Measurements from ENCODE around the gene CACNA1C.

The CACNA1C gene

DNA sequence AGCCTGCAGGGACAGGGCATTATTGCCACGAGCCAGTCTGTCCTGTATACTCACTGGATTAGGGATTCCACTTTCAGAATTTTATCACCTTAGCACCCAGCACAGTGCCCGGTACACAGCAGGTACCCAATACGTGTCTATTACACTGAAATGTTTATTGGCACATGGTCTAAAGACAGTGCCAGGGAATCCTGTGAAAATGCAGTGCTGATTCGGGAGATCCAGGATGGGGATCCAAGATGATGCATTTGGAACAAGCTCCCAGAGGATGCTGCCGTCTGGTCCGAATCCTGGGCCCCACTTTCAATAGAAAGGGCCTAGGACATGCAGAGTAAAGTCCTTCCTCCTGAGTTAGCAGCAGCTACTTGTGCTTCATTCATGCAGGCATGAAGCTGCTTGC is 230.7 kb downstream of the CACNA1C start:
- DNase-seq (ENCODE audit: low spot score): no peak

DNA sequence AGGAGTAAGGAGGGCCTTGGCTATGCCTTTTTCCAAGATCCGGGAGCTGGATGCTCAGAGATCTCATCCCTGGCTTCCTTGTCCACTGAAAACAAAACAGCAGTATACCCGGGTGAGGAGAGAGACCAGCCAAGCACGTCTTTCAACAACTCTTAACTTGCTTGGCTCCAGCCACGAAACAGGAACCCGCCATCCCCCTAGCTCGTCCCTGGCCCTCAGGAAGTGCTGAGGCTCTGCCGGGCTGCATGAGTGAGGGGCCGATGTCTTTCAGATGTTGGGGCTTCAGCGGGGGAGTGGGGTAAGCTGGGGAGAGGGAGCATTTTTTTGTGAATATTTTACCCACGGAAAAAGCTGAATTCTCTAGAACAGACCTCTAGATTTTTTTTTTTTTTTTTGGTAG is 231.1 kb downstream of the CACNA1C start:
- DNase-seq (ENCODE audit: low spot score): no peak

DNA sequence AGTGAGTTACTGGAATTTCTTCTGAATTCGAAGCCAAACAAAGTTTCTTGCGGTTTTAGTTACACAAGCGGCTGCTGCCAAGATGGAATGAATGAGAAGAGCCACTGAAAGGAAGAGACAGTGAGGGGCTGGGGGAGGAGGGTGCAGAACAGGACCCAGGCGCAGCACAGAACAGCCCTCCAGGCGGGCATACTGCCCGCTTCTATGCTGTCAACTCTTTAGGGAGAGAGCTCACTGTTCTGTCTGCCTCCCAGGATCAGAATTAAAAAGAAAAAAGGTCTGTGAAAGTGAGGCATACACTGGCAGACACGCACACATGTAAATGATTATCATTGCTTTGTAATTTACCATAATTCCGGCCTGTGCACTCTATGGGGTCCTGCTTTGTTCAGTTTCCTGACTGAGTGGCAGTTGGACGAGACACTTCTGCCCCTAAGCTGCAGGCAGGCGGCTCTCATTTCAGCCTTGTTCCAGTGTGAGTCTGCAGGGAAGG is 231.6 kb downstream of the CACNA1C start:
- no peak for DNase-seq (ENCODE audit: low spot score)

DNA sequence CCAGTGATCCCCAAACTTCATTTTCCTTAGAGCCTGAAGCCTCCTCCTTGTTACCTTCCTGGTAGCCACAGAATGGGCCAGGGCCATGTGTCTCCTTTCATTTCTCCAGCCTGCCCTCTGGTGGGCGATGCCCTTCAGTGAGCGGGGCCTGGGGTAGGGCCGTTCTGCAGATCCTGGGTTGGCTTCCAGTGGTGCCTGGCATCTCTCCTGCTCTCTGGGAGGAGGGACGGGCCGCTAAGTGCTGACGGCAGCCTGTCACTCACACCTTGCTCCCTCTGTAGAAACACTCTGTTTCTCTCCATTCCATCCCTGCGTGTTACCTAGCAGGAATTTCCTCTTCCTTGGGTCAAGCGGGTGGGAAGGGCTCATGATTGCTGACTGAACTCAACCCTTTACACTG is 232.1 kb downstream of the CACNA1C start:
- DNase-seq (ENCODE audit: low spot score): no peak

DNA sequence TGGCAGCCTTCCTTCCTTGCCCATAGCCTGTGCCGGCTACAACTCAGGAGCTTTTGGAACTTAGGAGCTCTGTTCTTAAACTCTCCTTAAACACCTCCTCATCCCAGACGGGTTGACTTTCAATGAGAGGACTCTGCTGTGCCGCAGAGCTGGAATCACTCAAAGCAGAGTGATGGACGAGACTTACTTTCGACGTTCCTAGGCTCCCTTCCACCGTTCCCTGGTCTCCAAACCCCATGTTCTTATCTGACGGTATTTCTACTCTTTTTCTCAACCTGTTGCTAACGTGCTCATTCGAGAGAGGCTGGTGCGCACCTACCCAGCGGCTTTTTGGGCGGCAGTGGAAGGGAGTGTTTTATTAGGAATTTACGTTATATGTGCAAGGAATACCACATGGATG is 232.7 kb downstream of the CACNA1C start:
- no peak for DNase-seq (ENCODE audit: low spot score)

DNA sequence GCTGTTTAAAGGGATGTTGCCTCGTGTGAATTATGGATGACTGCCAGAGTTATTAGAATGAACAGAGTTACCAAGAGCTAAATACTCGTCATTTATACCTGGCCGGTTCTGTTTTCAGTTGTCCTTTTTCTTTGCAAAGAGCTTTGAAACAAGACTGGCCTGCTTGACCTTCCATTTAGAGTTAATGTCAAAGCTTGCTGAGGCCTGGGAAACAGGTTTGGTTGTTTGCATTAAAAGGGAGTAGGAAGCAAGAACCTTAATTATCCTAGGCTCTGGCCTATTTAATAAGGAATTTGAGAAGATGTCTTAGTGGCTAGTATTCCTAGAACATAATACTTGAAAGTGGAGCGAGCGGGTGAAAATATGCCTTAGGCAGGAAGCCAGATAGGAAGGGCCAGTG is 233.3 kb downstream of the CACNA1C start:
- no peak for DNase-seq (ENCODE audit: low spot score)

DNA sequence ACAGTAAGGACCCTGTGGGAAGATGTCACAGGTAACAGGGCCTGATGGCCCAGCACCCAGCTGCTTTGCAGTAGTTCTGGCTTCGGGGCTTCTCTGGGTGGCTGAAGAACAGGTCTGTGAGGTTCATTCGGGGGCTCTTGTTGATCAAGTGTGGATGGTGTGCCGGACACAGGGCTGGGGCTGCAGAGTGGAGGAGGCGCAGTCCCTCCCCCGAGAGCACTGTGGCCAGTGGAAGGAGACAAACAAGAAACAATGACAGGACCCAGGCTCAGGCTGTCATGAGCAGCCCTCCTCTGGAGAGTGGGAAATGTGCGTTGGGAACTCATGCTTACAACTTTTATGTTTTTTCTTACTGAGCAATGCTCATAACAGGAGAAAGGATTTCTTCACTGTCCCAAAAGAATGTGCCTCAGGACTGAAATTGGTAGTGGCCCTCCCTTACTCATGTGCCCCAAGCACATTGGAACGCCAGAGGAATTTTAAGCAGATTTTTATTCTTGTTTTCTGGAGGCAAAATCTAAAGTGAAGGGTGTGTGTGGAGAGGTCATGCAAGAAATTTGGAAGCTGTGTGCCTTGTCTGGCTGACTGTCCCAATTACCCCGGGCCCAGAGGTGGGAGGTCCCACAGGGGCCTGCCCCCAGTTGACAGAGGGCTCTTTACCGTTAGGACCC is 233.8 kb downstream of the CACNA1C start:
- no peak for DNase-seq (ENCODE audit: low spot score)

DNA sequence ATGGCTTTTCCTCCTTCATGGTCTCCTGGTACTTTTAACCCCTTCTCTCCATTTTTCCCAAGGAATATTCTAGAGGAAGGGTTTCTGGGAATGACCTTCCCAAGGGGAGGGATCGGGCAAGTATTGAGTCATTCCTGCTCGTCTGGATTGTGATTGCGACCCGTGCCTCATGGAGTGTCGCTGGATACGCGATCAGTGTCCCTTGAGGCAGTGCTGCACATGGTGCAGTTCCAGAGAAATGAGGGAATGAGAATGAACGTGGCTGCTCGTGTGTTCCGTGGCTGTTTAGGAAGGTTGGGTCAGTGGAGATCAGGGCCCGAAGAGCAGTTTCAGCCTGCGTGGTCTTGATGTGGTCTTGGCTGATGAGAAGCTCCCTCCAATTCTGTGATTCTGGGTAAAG is 234.4 kb downstream of the CACNA1C start:
- DNase-seq (ENCODE audit: low spot score): no peak

DNA sequence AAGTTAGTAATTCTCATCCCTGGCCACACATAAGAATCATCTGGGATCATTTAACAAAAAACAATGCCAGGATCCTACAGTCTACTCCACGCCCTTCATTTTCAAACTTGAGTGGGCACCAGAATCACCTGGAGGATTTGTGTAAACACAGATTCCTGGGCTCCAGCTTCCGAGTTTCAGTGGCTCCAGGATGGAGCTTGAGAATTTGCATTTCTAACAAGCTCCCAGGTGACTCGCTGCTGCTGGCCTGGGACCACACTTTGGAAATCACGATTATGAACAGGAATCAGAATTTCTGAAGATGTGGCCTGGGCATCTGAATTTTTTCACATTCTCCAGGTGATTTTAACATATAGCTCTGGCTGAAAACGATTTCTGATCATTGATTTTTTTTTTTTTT is 234.8 kb downstream of the CACNA1C start:
- DNase-seq (ENCODE audit: low spot score): no peak

DNA sequence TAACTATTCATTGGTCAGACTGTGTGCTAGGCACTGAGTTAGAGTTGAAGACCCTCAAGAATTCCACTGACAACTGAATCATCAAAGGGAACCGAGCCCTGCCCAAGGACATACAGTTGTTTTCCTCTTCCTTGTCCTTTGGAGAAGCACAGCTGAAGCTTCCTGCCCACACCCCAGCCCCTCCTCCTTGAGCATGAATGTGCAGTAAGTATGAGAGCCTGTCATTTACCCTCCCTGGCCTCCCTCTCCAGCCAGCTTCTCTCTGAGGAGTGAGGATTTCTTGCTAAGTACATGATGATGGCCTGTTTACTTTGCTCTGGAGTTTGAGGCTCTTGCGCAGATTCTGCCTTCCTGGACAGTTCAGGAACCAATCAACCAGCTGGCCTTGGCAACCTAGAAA is 235.2 kb downstream of the CACNA1C start:
- no peak for DNase-seq (ENCODE audit: low spot score)

DNA sequence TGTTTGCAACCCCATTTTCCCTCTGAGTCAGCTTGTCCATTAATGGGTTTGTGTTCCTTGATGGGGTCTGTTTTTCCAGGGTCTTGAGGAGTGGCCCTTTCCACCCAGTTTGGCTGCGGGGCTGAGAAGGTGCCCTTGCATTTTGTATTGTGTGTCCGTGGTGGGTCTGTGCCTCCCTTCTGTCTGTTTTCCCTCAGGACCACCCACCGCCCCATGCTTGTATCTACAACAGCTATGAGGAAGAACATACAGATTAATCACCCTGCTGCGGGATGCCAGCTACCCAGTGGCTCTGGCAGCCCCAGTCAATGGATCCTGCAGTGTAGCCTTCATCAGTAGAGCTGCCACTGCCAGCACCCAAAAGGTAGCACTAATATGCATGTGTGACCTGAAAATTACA is 235.7 kb downstream of the CACNA1C start:
- no peak for DNase-seq (ENCODE audit: low spot score)

DNA sequence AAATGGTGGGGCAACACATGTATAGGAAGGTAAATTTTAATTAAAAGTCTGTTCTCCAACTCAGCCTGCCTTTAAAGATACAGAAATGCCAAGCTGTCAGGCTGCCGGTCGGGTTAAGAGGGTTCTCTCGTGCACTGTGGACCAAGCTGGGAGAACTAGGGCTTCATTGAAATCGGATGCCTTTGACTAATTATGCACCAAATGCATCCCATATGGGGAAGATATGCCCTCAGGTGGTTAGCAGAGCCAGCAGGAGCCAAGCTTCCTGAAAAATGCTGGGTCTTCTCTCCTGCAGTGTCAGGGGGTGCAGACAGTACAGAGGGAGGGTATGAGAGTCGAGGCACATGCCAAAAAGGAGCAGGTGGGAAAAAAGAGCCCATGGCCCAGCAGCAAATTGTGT is 236.1 kb downstream of the CACNA1C start:
- DNase-seq (ENCODE audit: low spot score): no peak

DNA sequence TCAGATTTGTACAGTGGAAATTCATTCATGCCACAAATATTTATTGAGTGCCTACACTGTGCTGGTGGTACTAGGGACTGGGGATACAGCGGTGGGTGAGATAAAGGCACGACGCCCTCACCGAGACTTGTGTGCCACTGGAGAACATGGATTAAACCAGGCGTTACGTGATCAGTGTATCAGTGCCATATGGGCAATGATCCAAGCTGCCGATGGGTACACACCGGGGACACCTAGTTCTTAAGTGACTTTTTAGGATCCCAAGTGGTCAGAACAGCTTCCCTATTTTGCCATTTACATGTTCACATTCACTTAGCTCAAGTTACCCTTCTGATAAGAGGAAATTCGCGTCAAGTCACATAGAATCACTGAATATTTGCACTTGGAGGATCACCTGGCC is 236.7 kb downstream of the CACNA1C start:
- DNase-seq (ENCODE audit: low spot score): no peak

DNA sequence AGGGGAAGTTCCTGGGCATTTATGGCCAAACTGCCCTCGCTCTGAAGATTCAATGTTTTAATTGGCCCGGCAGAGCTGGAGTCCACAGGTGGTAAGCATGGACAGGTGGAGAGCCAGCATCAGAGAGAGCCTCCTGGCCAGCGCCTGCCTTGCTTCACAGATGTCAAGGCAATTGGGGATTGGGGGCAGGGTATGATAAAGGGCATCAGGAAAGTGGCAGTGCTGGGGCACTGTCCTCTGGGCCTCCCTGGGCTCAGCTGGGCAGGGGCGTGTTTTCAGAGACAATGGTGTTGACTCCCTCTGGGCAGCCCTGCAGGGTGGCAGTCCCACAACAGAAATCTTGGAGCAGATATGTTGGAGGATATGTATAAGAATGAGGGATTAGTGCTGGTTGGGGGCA is 237.3 kb downstream of the CACNA1C start:
- no peak for DNase-seq (ENCODE audit: low spot score)

DNA sequence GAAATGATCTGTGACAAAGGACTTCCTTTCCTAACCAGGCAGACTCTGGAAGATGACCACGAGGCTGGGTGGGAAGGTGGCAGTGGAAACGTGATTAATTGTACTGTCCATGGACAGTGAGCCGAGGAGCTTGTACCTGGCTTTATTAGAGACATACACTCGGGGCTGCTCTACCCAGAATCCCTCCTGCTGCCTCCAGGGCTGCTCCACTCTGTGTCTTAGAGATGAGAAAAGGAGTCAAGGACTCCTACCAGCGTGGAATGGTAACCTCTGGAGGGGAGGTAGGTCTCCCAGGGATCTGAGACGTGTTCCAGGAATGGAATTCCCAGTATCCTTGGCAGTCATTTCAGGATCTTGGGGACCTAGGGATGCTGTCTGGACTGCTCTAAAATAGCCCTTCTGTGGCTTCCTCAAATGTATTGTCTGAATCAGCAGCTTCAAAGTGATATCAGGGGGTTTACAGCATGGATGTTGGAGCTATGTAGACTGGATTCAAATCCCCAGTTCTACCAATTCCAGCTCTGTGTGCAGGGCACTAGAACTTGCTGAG is 237.8 kb downstream of the CACNA1C start:
- no peak for DNase-seq (ENCODE audit: low spot score)

DNA sequence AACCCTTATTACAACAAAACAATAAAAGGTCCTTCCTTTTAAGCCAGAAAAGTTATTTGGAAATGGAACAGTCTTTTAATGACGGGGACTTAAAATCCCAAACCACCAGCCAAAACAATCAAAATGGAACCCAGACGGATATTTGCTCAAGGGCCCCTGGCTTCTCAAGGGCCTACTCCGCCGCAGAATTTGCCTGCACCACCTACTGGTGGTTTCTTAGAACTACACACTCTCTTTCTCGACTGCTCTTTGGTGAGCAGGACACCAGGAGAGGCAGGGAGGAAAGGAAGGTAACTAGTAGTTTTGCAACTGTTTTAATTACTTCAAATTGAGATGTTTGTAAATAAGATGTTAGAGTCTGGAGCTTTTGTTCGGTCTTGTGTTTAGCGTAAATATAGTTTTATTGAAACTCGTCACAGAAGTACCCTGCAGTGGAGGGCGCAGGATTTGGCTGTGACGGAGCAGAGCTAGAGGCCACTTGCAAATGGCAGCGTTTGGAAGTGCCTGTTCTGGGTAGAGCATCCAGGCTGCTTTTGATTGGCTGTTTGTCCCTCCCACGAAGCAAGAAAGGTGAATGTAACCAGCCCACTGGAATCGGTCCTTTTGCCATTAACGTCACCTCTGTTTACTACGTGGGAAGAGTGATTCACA is 238.5 kb downstream of the CACNA1C start:
- no peak for DNase-seq (ENCODE audit: low spot score)

DNA sequence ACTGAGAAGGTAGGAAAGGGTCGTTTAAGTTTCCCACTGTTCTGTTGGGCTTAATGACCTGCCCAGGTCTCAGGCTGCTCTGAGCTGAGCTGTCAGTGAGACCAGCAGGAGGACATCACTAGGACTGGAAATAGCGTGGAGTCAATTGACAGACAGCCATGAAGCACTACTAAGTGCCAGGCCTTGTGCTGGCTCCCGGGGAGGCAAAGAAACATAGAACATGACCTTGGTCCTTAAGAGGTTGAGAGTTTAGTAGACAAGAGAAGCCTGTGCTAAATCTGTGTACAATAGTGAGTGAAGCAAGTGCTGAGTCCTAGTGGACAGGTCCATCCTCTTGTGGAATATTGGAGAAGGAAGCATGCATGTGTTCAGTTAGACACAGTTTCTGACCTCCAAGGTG is 239.2 kb downstream of the CACNA1C start:
- DNase-seq (ENCODE audit: low spot score): no peak

DNA sequence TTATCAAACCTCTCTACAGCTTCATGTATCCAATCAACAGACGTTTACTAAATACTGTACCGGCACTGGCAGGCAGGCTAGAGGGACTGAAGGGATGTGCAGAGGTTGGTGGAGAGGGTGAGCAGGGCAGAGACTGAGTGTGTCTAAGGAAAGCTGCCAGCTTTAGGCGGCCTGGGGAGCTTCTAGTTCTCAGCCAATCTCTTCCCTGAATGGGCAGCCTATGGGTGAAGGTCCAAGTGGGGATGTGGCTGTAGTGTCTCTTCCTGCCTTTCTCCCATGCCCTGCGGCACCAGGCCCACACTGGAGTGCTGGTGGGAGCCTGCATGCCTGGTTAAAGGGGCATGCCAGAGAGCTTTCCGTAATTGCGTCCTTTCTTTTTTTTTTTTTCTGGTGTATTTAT is 239.8 kb downstream of the CACNA1C start:
- DNase-seq (ENCODE audit: low spot score): no peak

DNA sequence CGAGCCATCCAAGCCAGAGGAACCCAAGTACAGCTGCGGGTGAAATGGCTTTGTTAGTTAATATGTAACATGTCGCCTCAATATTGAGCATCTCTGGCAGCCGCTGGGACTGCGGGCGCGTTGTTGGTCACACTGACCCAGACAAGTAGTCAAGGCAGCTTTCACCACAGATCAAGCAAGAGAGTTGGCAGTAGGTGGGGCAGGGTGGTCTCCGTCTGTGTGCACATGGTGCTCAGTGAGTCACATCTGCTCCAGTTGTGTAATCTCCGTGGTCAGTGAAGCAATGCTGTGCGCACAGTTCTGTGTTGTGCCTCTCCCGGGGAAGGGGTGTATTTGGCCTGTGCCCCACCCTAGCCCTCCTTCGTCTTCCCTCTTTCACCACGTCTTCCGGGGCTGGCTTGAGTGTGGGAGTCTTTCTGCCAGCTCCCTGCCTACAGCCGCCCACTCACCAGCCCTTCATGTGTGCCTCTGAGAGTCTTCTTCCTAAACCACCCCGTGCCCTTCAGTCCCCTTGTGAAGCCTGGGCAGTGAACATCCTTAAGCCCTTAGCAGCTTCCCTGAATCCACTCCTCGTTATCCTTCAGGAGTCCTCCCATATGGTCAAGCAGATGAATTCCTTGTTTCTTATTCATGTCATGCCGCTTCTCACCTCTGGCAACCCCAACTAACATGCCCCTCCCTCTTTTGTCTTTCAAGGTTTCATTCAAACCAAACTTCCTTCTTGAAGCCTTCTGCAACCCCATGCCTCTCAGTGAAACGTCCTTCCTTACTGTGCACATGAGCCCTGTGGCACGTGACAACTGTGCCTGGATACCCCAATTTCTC is 242.1 kb downstream of the CACNA1C start:
- no peak for DNase-seq (ENCODE audit: low spot score)

DNA sequence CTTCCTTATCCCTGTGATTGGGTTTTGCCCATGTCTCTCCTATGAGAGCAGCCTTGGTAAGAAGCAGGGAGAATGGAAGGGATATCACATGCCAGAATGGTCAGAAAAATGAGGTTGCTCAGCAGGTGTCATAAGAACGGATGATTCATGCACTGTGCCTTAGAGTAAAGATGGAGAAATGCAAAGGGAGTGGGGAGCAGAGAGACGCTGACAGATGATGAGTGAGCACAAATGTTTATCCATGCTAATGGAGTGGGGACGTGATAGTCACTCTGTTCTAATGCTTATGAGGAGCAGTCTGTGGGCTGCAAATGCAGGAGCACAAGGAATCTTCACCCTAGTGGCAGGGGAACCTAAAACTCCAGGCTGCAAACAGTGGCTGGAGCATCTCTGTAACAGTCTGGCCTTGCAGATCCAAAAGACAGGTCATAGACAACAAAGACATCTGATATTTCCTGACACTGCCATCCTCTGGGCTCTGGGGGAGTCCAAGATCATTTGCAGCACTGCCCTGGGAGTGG is 243.2 kb downstream of the CACNA1C start:
- peak; percentile 45 for DNase-seq (ENCODE audit: low spot score)

DNA sequence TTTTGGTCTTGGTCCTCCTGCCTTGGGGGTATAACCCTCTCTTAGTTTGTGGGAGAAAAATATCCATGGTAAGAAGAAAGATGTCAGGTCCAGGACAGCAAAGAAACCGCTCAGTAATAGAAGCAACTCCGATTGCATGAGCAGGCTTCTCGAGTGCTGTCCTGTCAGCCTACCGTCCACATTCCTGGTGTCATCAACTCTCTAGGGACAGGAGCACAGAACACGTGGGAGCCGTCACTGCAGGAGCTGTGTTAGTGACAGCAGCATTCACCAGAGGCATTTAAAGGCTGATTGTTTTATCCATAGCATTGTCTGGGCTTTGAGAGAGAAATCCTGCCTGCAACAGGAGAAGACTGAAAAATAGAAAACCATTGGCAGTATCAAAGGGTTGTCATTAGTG is 244.2 kb downstream of the CACNA1C start:
- no peak for DNase-seq (ENCODE audit: low spot score)

DNA sequence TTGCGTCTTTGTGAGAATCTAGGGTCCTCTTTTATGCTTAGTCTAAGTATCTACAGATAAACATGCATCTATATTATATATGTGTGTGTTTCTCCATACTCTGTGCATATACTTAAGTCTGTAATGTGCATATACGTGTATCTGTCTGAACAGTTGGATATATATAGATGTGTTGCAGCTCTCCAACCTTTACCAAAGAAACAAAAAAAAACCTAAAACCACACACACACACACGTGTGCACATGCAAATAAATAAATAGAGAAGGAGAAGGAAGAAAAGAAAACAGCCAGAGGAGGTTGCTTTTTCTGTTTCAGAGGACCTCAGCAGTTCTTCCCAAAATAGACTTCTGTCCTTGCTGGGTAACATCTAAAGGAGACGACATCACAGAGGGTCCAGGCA is 244.9 kb downstream of the CACNA1C start:
- no peak for DNase-seq (ENCODE audit: low spot score)

Data from putamen (tissue), 1 donor.